A549 treated with RU486 at 1 μM for 4 hours (cell line): ENCODE results near the gene CDK12. TPM values are rescaled to one million over a fixed set of nuclear protein-coding genes. Genes with fewer than 3 reads are reported as not detected.

Experiments
- total RNA-seq: library from RNA; stranded (reverse); fragments of 200-300 nt; extraction: Qiagen RNA extraction; gene quantifications from 5 replicates; pipeline ENCODE4 v1.2.3, GENCODE V29; 2022; ENCODE audit warnings: low read depth

Gene CDK12
- 29.3 to 38.4 TPM (median 36.1 TPM) in 5 replicates for total RNA-seq

DNA sequence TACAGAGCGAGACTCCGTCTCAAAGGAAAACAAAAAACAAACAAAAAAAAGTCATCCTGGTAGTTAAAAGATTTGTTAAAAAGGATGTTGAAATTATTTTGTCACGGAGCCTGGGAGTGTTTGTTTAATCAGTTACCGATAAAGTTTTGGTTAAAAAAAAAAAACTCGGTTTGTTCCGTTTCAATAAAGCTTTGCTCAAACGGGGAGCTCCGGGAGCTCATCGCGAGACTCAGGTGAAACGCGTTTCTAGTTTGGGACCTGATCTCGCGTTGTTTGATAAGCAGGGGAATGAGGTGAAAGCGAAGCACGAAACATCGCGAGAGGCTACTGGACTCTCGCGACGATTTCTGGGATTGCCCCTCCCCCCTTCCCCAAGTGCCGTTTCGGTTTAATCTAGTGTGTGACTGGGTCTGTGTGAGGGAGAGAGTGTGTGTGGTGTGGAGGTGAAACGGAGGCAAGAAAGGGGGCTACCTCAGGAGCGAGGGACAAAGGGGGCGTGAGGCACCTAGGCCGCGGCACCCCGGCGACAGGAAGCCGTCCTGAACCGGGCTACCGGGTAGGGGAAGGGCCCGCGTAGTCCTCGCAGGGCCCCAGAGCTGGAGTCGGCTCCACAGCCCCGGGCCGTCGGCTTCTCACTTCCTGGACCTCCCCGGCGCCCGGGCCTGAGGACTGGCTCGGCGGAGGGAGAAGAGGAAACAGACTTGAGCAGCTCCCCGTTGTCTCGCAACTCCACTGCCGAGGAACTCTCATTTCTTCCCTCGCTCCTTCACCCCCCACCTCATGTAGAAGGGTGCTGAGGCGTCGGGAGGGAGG, at the start of gene CDK12:
Gene CDK12 (plus strand): TSS at position 374 of the 813 bp plus-strand sequence. CDS start 586 bp downstream, outside the sequence.

GRCh38 chr17:39450847-39451581, 10.3 kb upstream of the CDK12 start, which contains the start of gene MED1:
Gene MED1, minus strand, starts transcription at chr17:39451263. Its CDS starts 201 bp downstream, at chr17:39451062.

Other genes starting within 250 kb of the CDK12 start
- gene STAC2, start 235.5 kb upstream of the CDK12 start, total RNA-seq: 0.12 to 0.34 TPM (median 0.21 TPM) in 5 replicates
- 6.3 to 8.6 TPM (median 8.1 TPM) in 5 replicates for gene FBXL20, start 59.9 kb upstream of the CDK12 start, total RNA-seq
- gene MED1, start 10.2 kb upstream of the CDK12 start, total RNA-seq: 24.9 to 34.8 TPM (median 32.9 TPM) in 5 replicates
- gene NEUROD2, start 146.4 kb downstream of the CDK12 start, total RNA-seq: not detected in 5 replicates
- 0.13 TPM in 1 of 5 replicates, not detected in the others for gene PPP1R1B, start 165.5 kb downstream of the CDK12 start, total RNA-seq
- 40.5 to 62.3 TPM (median 55.7 TPM) in 5 replicates for gene STARD3, start 175.7 kb downstream of the CDK12 start, total RNA-seq
- 0.54 to 1.0 TPM (median 0.92 TPM) in 5 replicates for gene TCAP, start 203.9 kb downstream of the CDK12 start, total RNA-seq
- not detected in 5 replicates for gene PNMT, start 207.0 kb downstream of the CDK12 start, total RNA-seq
- gene PGAP3, start 226.6 kb downstream of the CDK12 start, total RNA-seq: 6.4 to 8.5 TPM (median 8.1 TPM) in 5 replicates
- 27.5 to 36.2 TPM (median 30.1 TPM) in 5 replicates for gene ERBB2, start 238.6 kb downstream of the CDK12 start, total RNA-seq